ENCODE measurements around the gene MEOX2. TPM values are rescaled to one million over a fixed set of nuclear protein-coding genes. Genes with fewer than 3 reads are reported as not detected.
A peak's percentile ranks its signal among the peaks of the same experiment; 100 is the strongest.

MEOX2 gene
- polyA plus RNA-seq (2012; rRNA removed) = not detected in 2 replicates
- polyA plus RNA-seq (2012; cell fraction: cytosol; rRNA removed) = not detected in 2 replicates
- polyA plus RNA-seq (2012; cell fraction: nucleus; rRNA removed) = not detected in 2 replicates

- H3K27ac ChIP-seq (ENCODE audit: low read depth in 2 of 2, low read length in 1 of 2) = no peak within 1 kb of the TSS
- peak within 1 kb of the TSS; percentile 5; the same call in 1 of the 2 replicates for H3K4me2 ChIP-seq
- TF ChIP-seq GATA2 (CRISPR knock-in tag; IDR thresholded peaks at IDR 0.05) (no peak), POLR2AphosphoS5 (IDR thresholded peaks at IDR 0.05; ENCODE audit: low read depth, low read length) (no peak), PBX3 (IDR thresholded peaks at IDR 0.05) (no peak), YY1 (IDR thresholded peaks at IDR 0.05; ENCODE audit: low read depth) (no peak), NRF1 (IDR thresholded peaks at IDR 0.05; ENCODE audit: low read depth, low read length) (no peak), TEAD4 (IDR thresholded peaks at IDR 0.05; ENCODE audit: borderline replicate concordance, insufficient read depth) (no peak), EZH2phosphoT487 (IDR thresholded peaks at IDR 0.05; ENCODE audit: borderline replicate concordance, low read depth) (no peak), ZBTB33 (IDR thresholded peaks at IDR 0.05; ENCODE audit: borderline replicate concordance, low read depth) (no peak), FOXJ3 (CRISPR knock-in tag; IDR thresholded peaks at IDR 0.05) (no peak), MAX (IDR thresholded peaks at IDR 0.05; ENCODE audit: low read depth) (no peak), RFX5 (IDR thresholded peaks at IDR 0.05; ENCODE audit: low read length) (no peak), RXRA (IDR thresholded peaks at IDR 0.05; ENCODE audit: borderline replicate concordance, low read depth) (no peak), REST (IDR thresholded peaks at IDR 0.05; ENCODE audit: low read depth, low read length) (no peak), IRF3 (IDR thresholded peaks at IDR 0.05; ENCODE audit: low read depth, low read length) (no peak), NFIC (IDR thresholded peaks at IDR 0.05; ENCODE audit: borderline replicate concordance) (no peak), EP300 (IDR thresholded peaks at IDR 0.05; ENCODE audit: borderline replicate concordance in 1 of 2, low read depth in 1 of 2, low read length in 1 of 2) (no peak), RAD21 (IDR thresholded peaks at IDR 0.05; ENCODE audit: low read length) (no peak), TAF1 (IDR thresholded peaks at IDR 0.05; ENCODE audit: borderline replicate concordance, low read depth, low read length) (no peak), FOXM1 (IDR thresholded peaks at IDR 0.05; ENCODE audit: low read depth) (no peak), SMC3 (IDR thresholded peaks at IDR 0.05; ENCODE audit: low read depth, low read length) (no peak)
- ChIA-PET CTCF (interaction anchor here (0.6 to 4.8 kb wide), 6 partner anchors 9 to 986 kb away, joined by 3 to 32 read pairs (median 4); no protein-coding TSS in a partner anchor), POLR2A (interaction anchor here (0.6 kb wide), 1 partner anchor 111 kb away, joined by 3 read pairs; no protein-coding TSS in a partner anchor)
- WGBS (ENCODE audit: low lambda C conversion rate) = 11% methylated on average over 32 of the region's 32 CpGs
- peaks cover 48% of the 10 kb centered on the region for H3K27me3 ChIP-seq (ENCODE audit: insufficient read depth)
- H3K4me3 ChIP-seq (ENCODE audit: low read depth in 2 of 2, low read length in 1 of 2) = no peak within 1 kb of the TSS
- no peaks in the 10 kb centered on the region for H3K9me2 ChIP-seq
- no peaks in the 10 kb centered on the region for H3K9me3 ChIP-seq
- H3K9ac ChIP-seq = no peak within 1 kb of the TSS
- no peaks in the 10 kb centered on the region for H3K79me2 ChIP-seq (ENCODE audit: insufficient read depth)
- peaks cover 0 to 2% of the 10 kb centered on the region in 2 experiments for H3K36me3 ChIP-seq (replicated peaks in 1 of 2; ENCODE audit: control insufficient read depth in 1 of 2, insufficient read depth in 2 of 2, low read length in 1 of 2)
- no peaks in the 10 kb centered on the region; a peak in 1 of 4 replicates for H3K4me1 ChIP-seq (ENCODE audit: control insufficient read depth in 1 of 2, insufficient read depth in 2 of 2, low read depth in 1 of 2, low read length in 1 of 2)
- H4K20me1 ChIP-seq (ENCODE audit: insufficient read depth) = no peaks in the 10 kb centered on the region
- peak; percentile 26 for DNase-seq
- no peaks in the 10 kb centered on the region for H3F3A ChIP-seq (replicated peaks; ENCODE audit: insufficient read depth)
- no peak within 1 kb of the TSS for H2AFZ ChIP-seq (ENCODE audit: low read depth)
Measured at GRCh38 chr7:15686295-15686956, at the start of gene MEOX2. Gene MEOX2 (minus strand): TSS chr7:15686683. CDS start chr7:15686402, 281 bp downstream.

Measured in SK-N-SH (cell line).